H9 (cell line): ENCODE data around the gene BZW1. TPM values are rescaled to one million over a fixed set of nuclear protein-coding genes. Genes with fewer than 3 reads are reported as not detected.
"Not testable (repeated sequence)": the region's sequence is repeated elsewhere in the genome, so short reads cannot be mapped to it uniquely, and the experiment has no call there.

ENCODE experiments used
- DNase-seq: peaks from one replicate; pipeline ENCODE4 v3.0.0-alpha.2; 2017
- H2AFZ ChIP-seq: one replicate; pipeline ENCODE4 v1.6.1; 2013; ENCODE audit warnings: mild to moderate bottlenecking, low read length, control low read depth, moderate library complexity
- H2AK5ac ChIP-seq: 2 replicates; pipeline ENCODE4 v1.6.1; 2013; ENCODE audit warnings: low read length, control low read depth, mixed read lengths; ENCODE audit not compliant: insufficient read length
- H2BK120ac ChIP-seq: one replicate; pipeline ENCODE4 v1.6.1; 2013; ENCODE audit warnings: low read depth, mild to moderate bottlenecking, low read length, control low read depth, inconsistent platforms; ENCODE audit not compliant: poor library complexity, severe bottlenecking
- H2BK12ac ChIP-seq: 2 replicates; pipeline ENCODE4 v1.6.1; 2013; ENCODE audit warnings: low read length, control low read depth, mixed read lengths, low read depth; ENCODE audit not compliant: insufficient read length
- H2BK15ac ChIP-seq: 2 replicates; pipeline ENCODE4 v1.6.1; 2013; ENCODE audit warnings: low read depth, low read length, control low read depth
- H2BK20ac ChIP-seq: one replicate; pipeline ENCODE4 v1.6.1; 2013; ENCODE audit warnings: low read depth, mild to moderate bottlenecking, low read length, control low read depth, inconsistent platforms; ENCODE audit not compliant: poor library complexity, severe bottlenecking
- H2BK5ac ChIP-seq: 2 replicates; pipeline ENCODE4 v1.6.1; 2013; ENCODE audit warnings: low read length, control low read depth, mixed read lengths; ENCODE audit not compliant: insufficient read length
- H3K14ac ChIP-seq: 2 replicates; pipeline ENCODE4 v1.6.1; 2013; ENCODE audit warnings: low read length, control low read depth; ENCODE audit not compliant: insufficient read depth
- H3K18ac ChIP-seq: 2 replicates; pipeline ENCODE4 v1.6.1; 2013; ENCODE audit warnings: low read depth, mild to moderate bottlenecking, mixed read lengths, low read length, control low read depth; ENCODE audit not compliant: insufficient read length
- H3K23ac ChIP-seq: 2 replicates; pipeline ENCODE4 v1.6.1; 2013; ENCODE audit warnings: low read length, control low read depth, mixed read lengths, low read depth; ENCODE audit not compliant: insufficient read length
- H3K23me2 ChIP-seq: 2 replicates; pipeline ENCODE4 v1.6.1; 2013; ENCODE audit warnings: low read depth, mild to moderate bottlenecking, mixed read lengths, low read length, control low read depth; ENCODE audit not compliant: insufficient read length, poor library complexity, severe bottlenecking
- H3K27ac ChIP-seq: 2 replicates; pipeline ENCODE4 v1.5.1; 2013; ENCODE audit warnings: low read length, control low read depth, mixed read lengths, low read depth; ENCODE audit not compliant: insufficient read length
- H3K27me3 ChIP-seq: 2 replicates; pipeline ENCODE4 v1.6.1; 2013; ENCODE audit warnings: low read length, control low read depth, inconsistent platforms; ENCODE audit not compliant: insufficient read depth
- H3K4ac ChIP-seq: 2 replicates; pipeline ENCODE4 v1.6.1; 2013; ENCODE audit warnings: low read depth, mild to moderate bottlenecking, control low read depth, inconsistent platforms, low read length, moderate library complexity
- H3K4me1 ChIP-seq: 2 replicates; pipeline ENCODE4 v1.6.1; 2013; ENCODE audit warnings: low read length, control low read depth, inconsistent platforms; ENCODE audit not compliant: insufficient read depth
- H3K4me2 ChIP-seq: 2 replicates; pipeline ENCODE4 v1.6.1; 2013; ENCODE audit warnings: low read length, control low read depth, mixed read lengths; ENCODE audit not compliant: insufficient read length, insufficient read depth
- H3K56ac ChIP-seq: 2 replicates; pipeline ENCODE4 v1.6.1; 2013; ENCODE audit warnings: low read depth, mild to moderate bottlenecking, mixed read lengths, low read length, control low read depth; ENCODE audit not compliant: insufficient read length
- H3K79me1 ChIP-seq: 2 replicates; pipeline ENCODE4 v1.6.1; 2013; ENCODE audit warnings: low read depth, mild to moderate bottlenecking, moderate library complexity, low read length, control low read depth, inconsistent platforms; ENCODE audit not compliant: insufficient read depth, poor library complexity, severe bottlenecking
- H3K79me2 ChIP-seq: 2 replicates; pipeline ENCODE4 v1.6.1; 2013; ENCODE audit warnings: low read length, control low read depth, inconsistent platforms; ENCODE audit not compliant: insufficient read depth
- H3K9ac ChIP-seq: 2 replicates; pipeline ENCODE4 v1.6.1; 2013; ENCODE audit warnings: low read length, control low read depth, mixed read lengths; ENCODE audit not compliant: insufficient read length; ENCODE audit errors: extremely low read depth
- H3K9me3 ChIP-seq: one replicate; pipeline ENCODE4 v1.6.1; 2013; ENCODE audit warnings: low read depth, low read length, inconsistent platforms; ENCODE audit not compliant: control insufficient read depth
- H3T11ph ChIP-seq: one replicate; pipeline ENCODE4 v1.6.1; 2013; ENCODE audit warnings: mild to moderate bottlenecking, low read length, control low read depth, inconsistent platforms
- H4K20me1 ChIP-seq: one replicate; pipeline ENCODE4 v1.6.1; 2013; ENCODE audit not compliant: control insufficient read depth, insufficient read length, insufficient read depth
- H4K5ac ChIP-seq: 2 replicates; pipeline ENCODE4 v1.6.1; 2013; ENCODE audit warnings: low read depth, mild to moderate bottlenecking, mixed read lengths, low read length, control low read depth; ENCODE audit not compliant: insufficient read length
- H4K8ac ChIP-seq: replicated peaks from 2 replicates; pipeline ENCODE4 v1.6.1; 2013; ENCODE audit warnings: low read length, control low read depth, mixed read lengths, low read depth; ENCODE audit not compliant: insufficient read length
- H4K91ac ChIP-seq: 2 replicates; pipeline ENCODE4 v1.6.1; 2013; ENCODE audit warnings: low read depth, mild to moderate bottlenecking, moderate library complexity, mixed read lengths, low read length, control low read depth; ENCODE audit not compliant: insufficient read length
- H3K27ac Mint-ChIP-seq, 3 experiments: 2 replicates in 2 of 3; 3 replicates in 1 of 3; pipeline ENCODE4 v1.8.0; 2020 to 2021; ENCODE audit warnings: mixed read lengths in 3 of 3, mild to moderate bottlenecking in 1 of 3, moderate library complexity in 1 of 3
- H3K27me3 Mint-ChIP-seq: 2 replicates; pipeline ENCODE4 v1.8.0; 2021; ENCODE audit warnings: low read depth, mild to moderate bottlenecking, moderate library complexity, mixed read lengths
- H3K36me3 Mint-ChIP-seq, 3 experiments: 2 replicates in 2 of 3; 3 replicates in 1 of 3; pipeline ENCODE4 v1.8.0; 2020 to 2021; ENCODE audit warnings: low read depth in 3 of 3, mixed read lengths in 3 of 3; ENCODE audit not compliant: insufficient read depth in 1 of 3
- H3K4me1 Mint-ChIP-seq, 2 experiments: 2 replicates each; pipeline ENCODE4 v1.8.0; 2020; ENCODE audit warnings: mixed read lengths in 2 of 2
- H3K4me3 Mint-ChIP-seq, 2 experiments: 2 replicates in 1 of 2; 3 replicates in 1 of 2; pipeline ENCODE4 v1.8.0; 2020 to 2021; ENCODE audit warnings: mild to moderate bottlenecking in 2 of 2, mixed read lengths in 2 of 2, moderate library complexity in 1 of 2
- H3K9me3 Mint-ChIP-seq, 2 experiments: 2 replicates in 1 of 2; 3 replicates in 1 of 2; pipeline ENCODE4 v1.8.0; 2020; ENCODE audit warnings: mild to moderate bottlenecking in 2 of 2, mixed read lengths in 2 of 2, moderate library complexity in 1 of 2
- WGBS: extraction: QIAGEN DNeasy Blood & Tissue Kit; methylation state at CpG from one replicate; pipeline ENCODE4 v1.1.7; 2013; ENCODE audit warnings: missing lambda C conversion rate, low lambda C conversion rate, mixed read lengths; ENCODE audit not compliant: insufficient read length; ENCODE audit errors: extremely low coverage; 5-methylcytosine and 5-hydroxymethylcytosine counted together
- total RNA-seq: library from RNA; stranded (reverse); gene quantifications from 2 replicates; pipeline ENCODE4 v1.2.1, GENCODE V29; 2021
- TF ChIP-seq, protein P1 (sequence below): fragments of 200-600 bp; sonication (generic); conservative IDR thresholded peaks from 3 replicates; pipeline ENCODE4 v1.8.0; 2021; ENCODE audit warnings: antibody characterized with exemption, mild to moderate bottlenecking

BZW1 gene
- total RNA-seq, 1 experiment from 2014 or later = 370 TPM

DNA sequence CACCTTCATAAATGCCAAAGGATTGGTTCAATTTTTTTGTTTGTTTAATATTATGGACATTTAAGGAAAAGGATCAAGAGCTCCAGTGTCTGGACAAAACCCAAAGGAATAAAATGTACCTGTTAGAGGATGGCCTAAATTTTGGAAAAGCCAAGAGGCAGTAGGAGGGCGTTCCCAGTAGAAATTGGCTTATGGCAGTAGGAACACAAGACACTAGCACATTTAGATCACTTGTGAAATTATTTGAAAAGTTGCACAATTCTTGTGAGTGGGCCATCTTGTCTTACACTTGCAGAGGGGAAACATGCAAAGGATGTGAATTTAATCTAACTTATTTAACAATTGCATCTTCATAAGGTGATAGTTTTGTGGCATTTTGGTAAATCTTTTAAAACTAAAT lies 3.2 kb downstream of the BZW1 start:
- Histone ChIP-seq H2BK12ac (no peak overlapping the region), H3K23me2 (peaks cover 5% of the 10 kb centered on the region), H4K91ac (no peak overlapping the region), H3K79me2 (peaks cover 22% of the 10 kb centered on the region), H2BK20ac (no peak overlapping the region), H2BK5ac (no peak overlapping the region), H3K18ac (no peak overlapping the region), H3T11ph (no peak overlapping the region), H3K4ac (no peak overlapping the region), H3K79me1 (no peaks in the 10 kb centered on the region), H3K23ac (no peak overlapping the region), H3K9ac (no peak overlapping the region), H2AK5ac (no peak overlapping the region), H3K4me2 (no peak overlapping the region), H3K4me1 (no peaks in the 10 kb centered on the region), H3K27ac (no peak overlapping the region), H3K14ac (no peak overlapping the region), H2AFZ (no peak overlapping the region), H4K8ac (no peak overlapping the region), H3K27me3 (no peaks in the 10 kb centered on the region), H3K56ac (no peak overlapping the region), H2BK15ac (no peak overlapping the region), H2BK120ac (no peak overlapping the region), H4K20me1 (no peaks in the 10 kb centered on the region), H3K9me3 (no peaks in the 10 kb centered on the region), H4K5ac (no peak overlapping the region)
- no CpG with 5 or more reads among the region's 1 CpG for WGBS
- no peaks in the 10 kb centered on the region; a peak in 1 of 5 replicates for H3K9me3 Mint-ChIP-seq
- H3K27me3 Mint-ChIP-seq = no peaks in the 10 kb centered on the region
- no peak overlapping the region for H3K27ac Mint-ChIP-seq
- no peak overlapping the region for H3K4me3 Mint-ChIP-seq
- DNase-seq = no peak
- H3K36me3 Mint-ChIP-seq = peaks cover 51 to 73% (median 72%) of the 10 kb centered on the region in 3 experiments
- TF ChIP-seq, protein P1, sequence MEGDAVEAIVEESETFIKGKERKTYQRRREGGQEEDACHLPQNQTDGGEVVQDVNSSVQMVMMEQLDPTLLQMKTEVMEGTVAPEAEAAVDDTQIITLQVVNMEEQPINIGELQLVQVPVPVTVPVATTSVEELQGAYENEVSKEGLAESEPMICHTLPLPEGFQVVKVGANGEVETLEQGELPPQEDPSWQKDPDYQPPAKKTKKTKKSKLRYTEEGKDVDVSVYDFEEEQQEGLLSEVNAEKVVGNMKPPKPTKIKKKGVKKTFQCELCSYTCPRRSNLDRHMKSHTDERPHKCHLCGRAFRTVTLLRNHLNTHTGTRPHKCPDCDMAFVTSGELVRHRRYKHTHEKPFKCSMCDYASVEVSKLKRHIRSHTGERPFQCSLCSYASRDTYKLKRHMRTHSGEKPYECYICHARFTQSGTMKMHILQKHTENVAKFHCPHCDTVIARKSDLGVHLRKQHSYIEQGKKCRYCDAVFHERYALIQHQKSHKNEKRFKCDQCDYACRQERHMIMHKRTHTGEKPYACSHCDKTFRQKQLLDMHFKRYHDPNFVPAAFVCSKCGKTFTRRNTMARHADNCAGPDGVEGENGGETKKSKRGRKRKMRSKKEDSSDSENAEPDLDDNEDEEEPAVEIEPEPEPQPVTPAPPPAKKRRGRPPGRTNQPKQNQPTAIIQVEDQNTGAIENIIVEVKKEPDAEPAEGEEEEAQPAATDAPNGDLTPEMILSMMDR = no peak
- H3K4me1 Mint-ChIP-seq = peaks cover 16 to 22% of the 10 kb centered on the region in 2 experiments

DNA sequence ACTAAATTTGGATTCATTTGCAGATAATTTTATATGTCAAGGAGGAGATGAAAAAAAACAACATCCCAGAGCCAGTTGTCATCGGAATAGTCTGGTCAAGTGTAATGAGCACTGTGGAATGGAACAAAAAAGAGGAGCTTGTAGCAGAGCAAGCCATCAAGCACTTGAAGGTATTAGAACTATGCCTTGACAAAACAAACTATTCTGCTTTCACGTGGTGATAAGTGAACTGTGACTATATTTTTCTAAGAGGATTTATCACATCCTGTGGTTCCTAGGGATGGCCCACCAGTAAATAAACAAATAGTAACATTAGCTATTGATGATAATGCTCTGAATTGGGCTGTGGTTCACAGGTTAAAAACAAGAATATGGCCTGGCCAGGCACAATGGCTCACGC lies 7.0 kb downstream of the BZW1 start:
- not testable (repeated sequence) for H2BK20ac ChIP-seq, H4K91ac ChIP-seq, H2AFZ ChIP-seq, H3K56ac ChIP-seq, H3K79me2 ChIP-seq, H4K20me1 ChIP-seq, H3K9me3 Mint-ChIP-seq, H3K27ac Mint-ChIP-seq, H3K9me3 ChIP-seq, H2BK12ac ChIP-seq, H3K23ac ChIP-seq, H3K23me2 ChIP-seq, H4K8ac ChIP-seq, H4K5ac ChIP-seq, H3K4me3 Mint-ChIP-seq, H3K14ac ChIP-seq, H3K9ac ChIP-seq, H3K4me1 Mint-ChIP-seq, H2BK5ac ChIP-seq, H2AK5ac ChIP-seq, H3K79me1 ChIP-seq, H3K4me2 ChIP-seq, H3K27me3 ChIP-seq, H3K27ac ChIP-seq, H2BK15ac ChIP-seq, H3K27me3 Mint-ChIP-seq, H2BK120ac ChIP-seq, H3K4ac ChIP-seq, H3K4me1 ChIP-seq, H3T11ph ChIP-seq, H3K18ac ChIP-seq, DNase-seq
- peaks cover 64 to 84% (median 82%) of the 10 kb centered on the region in 3 experiments; a peak in 6 of 7 replicates for H3K36me3 Mint-ChIP-seq
- WGBS = no CpG with 5 or more reads among the region's 3 CpGs
